GM19438 (cell line): ENCODE data around the gene COMMD10.

ENCODE experiments used
- ATAC-seq: cut with Tn5 transposase; IDR thresholded peaks from one replicate; pipeline ENCODE4 v1.9.1; 2021; ENCODE audit warnings: low read depth; ENCODE audit not compliant: unreplicated experiment

COMMD10 gene

GRCh38 chr5:116280149-116280803 is 195.5 kb downstream of the COMMD10 start:
- no peak for ATAC-seq

DNA sequence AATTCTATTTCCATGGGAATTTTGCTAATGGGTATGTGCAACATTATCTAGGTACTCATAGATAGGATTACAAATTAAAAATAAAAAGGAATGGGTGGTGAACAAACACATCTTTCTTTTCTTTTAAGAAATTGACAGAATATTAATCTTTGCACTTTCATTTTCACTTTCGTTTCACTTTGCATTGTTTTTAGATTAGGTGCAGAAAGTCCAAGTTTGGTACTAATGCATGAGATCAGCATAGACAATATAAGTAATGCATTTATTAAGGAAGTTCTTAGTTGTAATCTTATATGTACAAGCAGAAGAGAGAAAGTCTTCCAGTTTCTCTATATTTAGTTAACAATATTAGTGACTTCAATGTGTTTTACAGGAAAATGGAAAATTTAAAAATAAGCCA is 196.5 kb downstream of the COMMD10 start:
- ATAC-seq, result no peak

DNA sequence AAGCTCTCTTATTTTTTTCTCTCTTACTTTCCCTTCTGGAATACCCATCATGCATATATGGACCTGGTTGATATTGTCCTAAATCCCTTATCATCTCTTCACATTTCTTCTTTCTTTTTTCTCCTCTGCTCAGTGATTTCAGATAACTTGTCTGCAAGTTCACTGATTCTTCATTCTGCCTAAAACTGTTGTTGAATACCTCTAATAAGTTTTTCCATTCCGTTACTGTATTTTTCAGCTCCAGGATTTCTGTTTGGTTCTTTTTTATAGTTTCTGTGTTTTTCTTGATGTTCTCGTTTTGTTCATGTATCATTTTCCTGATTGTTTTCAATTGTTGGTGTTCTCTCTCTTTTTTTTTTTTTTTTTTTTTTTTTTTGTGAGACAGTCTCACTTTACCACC is 203.7 kb downstream of the COMMD10 start:
- no peak for ATAC-seq

GRCh38 chr5:116289276-116289675 is 204.5 kb downstream of the COMMD10 start:
- ATAC-seq, result no peak

DNA sequence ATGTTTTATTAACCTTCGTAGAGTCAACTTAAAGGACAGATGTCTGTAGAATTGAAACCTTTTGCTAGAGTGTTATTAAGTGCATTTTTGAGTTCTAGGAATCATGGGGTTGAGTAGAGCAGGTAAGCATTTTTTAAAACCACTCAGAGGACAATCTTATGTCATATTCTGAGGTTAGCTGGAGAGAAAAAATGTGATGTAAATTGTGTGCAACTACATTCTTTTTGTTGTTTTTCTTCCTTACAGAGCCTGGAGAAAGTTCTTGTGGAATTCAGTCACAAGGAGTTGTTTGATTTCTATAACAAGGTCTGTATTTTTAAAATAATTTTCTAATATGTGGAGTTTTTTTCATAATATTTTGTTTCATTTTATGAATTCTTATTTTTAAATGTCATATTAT is 206.4 kb downstream of the COMMD10 start:
- no peak for ATAC-seq

- no peak for ATAC-seq
Measured at GRCh38 chr5:116292321-116292720, 207.5 kb downstream of the COMMD10 start.

- no peak for ATAC-seq
Measured at GRCh38 chr5:116296335-116297072, 211.7 kb downstream of the COMMD10 start.

DNA sequence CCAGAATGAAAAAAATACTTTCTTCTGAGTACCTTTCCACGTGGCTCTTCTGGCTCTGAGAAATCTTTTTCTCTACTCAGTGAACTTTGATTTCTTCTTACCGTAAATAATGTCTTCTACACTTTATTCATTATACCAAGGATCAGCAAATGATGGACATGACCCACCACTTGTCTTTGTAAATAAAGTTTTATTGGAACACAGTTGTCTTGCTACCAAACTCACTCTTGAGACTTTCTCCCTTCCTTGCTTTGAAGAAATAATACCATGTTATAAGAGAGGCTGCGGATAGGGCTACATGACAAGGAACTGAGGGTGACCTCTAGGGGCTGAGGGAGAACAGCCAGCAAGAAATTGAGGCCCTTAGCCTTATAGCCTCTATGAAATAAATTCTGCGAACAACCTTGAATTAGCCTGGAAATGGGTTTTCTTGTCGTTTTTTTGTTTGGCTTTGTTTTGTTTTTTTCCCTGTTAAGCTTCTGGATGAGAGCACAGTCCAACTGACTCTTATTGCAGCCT is 212.5 kb downstream of the COMMD10 start:
- ATAC-seq, result no peak

DNA sequence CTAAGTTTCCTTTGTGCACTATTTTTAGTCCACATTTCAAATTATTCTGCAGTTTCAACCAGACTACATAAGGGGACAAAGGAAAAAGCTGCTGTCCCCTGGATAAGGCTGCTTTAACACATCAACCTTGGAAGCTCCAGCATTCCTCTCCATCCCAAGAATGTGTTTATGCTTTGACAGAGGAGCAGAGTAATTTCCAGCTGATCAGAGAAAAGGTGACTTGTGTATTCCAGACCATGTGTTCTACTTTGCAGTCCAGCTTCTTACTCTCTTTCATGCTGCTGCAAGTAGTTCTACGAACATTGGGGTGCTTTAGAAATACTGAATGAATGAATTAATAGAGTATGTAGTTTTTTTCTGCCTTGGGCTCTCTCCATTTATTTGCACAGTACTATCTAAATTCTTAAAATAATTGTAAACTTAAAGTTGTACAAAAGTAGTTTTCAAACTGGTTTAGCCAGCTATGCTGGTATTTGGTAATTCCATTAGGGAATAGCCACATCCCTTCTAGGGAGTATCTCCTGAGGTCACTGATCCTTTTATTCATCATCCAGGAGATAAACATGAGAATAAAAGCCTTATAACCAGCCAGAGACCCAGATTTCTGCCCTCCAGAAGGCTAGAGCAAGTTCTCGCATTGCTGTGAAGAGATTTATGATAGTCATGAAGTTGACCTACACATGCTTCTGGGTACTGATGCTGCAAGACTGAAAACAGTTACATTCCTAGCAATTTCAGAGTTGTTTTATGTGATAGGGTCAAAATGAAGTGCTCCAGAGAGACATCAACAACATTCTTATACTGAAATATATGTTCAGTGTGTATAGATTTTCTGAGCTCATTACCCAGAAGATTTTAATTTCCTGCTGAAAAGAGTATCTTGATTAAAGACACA is 215.2 kb downstream of the COMMD10 start:
- no peak for ATAC-seq

- no peak for ATAC-seq
Measured at GRCh38 chr5:116301110-116301509, 216.3 kb downstream of the COMMD10 start.

DNA sequence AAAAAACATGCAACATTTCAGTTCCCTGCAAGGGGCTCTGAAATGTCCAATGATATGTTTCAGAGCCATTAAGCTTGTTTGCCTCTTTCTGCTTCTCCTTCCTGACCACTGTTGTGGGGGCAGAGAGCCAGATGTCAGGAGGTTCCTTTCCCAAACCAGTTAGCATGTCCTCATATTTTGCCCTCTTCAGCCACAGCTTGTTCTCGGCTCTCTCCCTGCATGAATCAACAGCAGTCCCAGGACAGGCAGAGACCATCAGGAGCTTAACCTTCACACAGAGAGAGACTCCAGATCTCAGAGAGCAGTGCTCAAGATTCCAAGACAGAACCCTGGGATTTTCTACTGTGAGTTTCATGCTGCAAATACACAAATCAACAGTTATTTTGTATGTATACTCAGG is 218.5 kb downstream of the COMMD10 start:
- ATAC-seq, result no peak

DNA sequence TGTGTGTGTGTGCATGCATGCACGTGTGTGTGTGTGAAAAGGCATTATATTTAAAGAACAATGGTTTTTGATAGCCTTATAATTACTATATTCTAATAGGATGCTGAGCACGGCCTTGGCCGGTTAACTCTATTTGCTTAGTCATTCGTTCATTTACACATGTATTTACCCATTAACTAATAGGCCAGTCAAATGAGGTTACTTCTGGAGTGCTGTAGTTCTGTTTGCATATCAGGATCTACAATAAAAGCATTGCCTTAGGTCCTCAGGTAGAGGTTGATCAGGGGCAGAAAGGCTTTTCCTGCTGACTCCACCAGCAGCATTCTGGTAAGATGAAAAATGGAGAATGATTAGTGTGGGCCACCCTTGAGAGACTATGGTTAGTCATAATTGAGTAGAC is 219.0 kb downstream of the COMMD10 start:
- no peak for ATAC-seq

- ATAC-seq, result no peak
Measured at GRCh38 chr5:116305899-116306298, 221.1 kb downstream of the COMMD10 start.

DNA sequence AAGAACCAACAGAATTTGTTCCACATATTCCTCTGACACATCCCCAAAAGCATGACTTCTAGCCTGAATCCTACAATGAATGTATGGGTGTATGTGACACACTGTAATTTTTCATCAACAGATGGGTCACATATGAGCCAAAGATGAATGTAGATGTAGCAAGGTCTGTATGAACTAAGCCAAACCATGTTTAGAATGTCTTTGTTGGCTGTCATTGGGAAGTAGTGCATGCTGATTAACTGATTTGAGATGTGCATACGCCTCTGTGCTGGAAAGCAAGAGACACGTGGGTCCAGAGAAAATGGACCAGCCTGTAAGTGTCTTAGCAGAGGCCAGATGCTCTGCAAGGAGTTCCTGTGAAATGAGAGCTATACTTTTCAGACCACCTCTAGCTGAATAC is 222.0 kb downstream of the COMMD10 start:
- ATAC-seq, result no peak

DNA sequence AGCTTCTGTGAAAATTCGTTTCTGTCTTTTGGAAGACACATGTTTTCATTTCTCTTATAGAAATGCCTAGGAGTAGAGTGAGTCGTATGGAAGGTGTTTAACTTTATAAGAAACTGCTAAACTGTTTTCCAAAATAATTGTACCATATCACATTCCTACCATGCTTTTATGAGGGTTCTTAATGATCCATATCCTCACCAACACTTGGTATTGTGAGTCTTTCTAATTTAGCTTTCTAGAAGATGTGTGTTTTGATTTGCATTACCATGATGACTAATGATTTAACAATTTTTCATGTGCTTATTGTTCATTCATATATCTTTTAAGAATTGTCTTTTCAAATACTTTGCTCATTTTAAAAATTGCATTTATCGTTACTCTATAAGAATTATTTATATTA is 223.6 kb downstream of the COMMD10 start:
- ATAC-seq, result no peak

- no peak for ATAC-seq
Measured at GRCh38 chr5:116313366-116313765, 228.5 kb downstream of the COMMD10 start.

- ATAC-seq, result no peak
Measured at GRCh38 chr5:116315531-116315930, 230.7 kb downstream of the COMMD10 start.

DNA sequence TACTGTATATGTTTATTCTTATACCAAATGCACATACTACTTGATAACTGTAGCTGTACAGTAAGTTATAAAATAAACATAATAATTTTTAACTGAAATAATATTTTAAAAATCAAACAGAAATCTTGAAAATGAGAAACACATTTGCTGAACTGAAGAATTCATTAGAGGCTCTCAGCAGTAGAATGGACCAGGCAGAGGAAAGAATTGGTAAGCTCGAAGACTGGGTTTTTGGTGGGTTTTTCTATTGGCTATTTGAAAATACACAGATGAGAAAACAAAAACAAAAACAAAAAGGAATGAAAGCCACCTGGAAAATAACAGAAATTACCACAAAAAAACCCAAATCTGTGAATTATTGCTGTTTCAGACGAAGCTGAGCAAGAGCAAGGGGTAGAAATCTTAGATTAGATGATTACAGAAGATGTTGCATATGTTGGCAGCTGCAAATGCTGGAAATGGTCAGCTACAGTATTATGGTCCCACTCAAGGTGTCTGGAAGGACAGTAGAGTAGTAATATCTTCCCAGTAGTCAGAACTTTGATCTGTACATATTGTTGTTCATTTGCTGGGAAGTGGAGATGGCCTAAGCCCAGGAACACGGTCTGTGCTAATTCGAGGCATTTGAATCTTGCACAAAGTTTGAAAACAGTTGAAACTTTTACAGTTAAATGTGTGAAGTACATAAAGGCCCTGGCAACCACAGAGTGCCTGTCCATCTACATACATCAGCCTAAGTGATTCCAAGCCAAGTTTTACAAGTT is 233.4 kb downstream of the COMMD10 start:
- ATAC-seq, result no peak

DNA sequence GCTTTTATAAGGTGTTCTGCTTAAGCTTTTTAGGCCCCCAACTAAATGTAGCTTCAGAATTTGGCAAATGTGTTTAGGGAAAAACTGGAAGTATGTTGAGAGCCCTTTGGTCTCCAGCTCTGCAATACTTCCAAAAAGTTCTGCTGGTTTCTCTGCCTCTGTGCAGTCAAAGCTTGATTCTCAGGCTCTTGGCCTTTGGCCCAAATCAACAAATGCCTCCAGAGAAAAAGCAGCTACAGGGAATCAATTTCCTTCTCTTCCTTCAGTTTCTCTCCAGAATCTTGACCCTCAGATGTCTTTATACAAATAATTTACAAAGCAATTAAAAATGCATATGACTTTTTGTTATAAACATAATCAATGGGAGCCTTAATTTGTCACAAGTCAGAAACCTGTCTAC is 235.7 kb downstream of the COMMD10 start:
- ATAC-seq, result no peak

DNA sequence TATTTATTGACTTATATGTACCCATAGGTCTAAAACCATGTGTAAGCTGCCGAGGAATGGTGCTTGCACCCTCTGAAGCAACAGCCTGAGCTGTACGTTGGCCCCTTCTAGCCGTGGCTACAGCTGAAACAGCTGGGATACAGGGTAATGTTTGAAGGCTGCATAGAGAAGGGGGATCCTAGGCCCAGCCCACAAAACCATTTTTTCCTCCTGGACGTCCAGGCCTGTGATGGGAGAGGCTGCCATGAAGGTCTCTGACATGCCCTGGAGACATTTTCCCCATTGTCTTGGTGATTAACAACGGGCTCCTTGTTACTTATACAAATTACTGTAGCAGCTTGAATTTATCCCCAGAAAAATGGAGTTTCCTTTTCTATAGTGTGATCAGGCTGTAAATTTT is 244.7 kb downstream of the COMMD10 start:
- ATAC-seq, result no peak
